ENCODE measurements around the gene DYNLL2. TPM values are rescaled to one million over a fixed set of nuclear protein-coding genes. Genes with fewer than 3 reads are reported as not detected.

The DYNLL2 gene
- total RNA-seq, 3 donors from 2014 or later: 33.9 to 53.2 (median 33.9) TPM

GRCh38 chr17:58079300-58080033 lies 3.8 kb upstream of the DYNLL2 start:
- Histone ChIP-seq H3K4me3 (no peak overlapping the region), H3K9me3 (no peaks in the 10 kb centered on the region), H3K4me1 (ENCODE audit: low read depth) (peaks cover 5% of the 10 kb centered on the region), H3K36me3 (ENCODE audit: low read depth) (no peaks in the 10 kb centered on the region)
- DNase-seq (no peak), ATAC-seq (no peak)
- intact Hi-C loops (cut with DNase I, micrococcal nuclease): no loop called here
- TF ChIP-seq CTCF (IDR thresholded peaks at IDR 0.05): no peak

GRCh38 chr17:58081646-58082340 lies 1.4 kb upstream of the DYNLL2 start:
- Histone ChIP-seq H3K4me3 (no peak overlapping the region), H3K4me1 (ENCODE audit: low read depth) (peaks cover 23% of the 10 kb centered on the region), H3K36me3 (ENCODE audit: low read depth) (no peaks in the 10 kb centered on the region), H3K9me3 (no peaks in the 10 kb centered on the region)
- no peak for TF ChIP-seq CTCF (IDR thresholded peaks at IDR 0.05)
- no peak for ATAC-seq
- intact Hi-C loops (cut with DNase I, micrococcal nuclease): no loop called here
- DNase-seq: no peak

GRCh38 chr17:58082341-58082869 lies 814 bp upstream of the DYNLL2 start:
- ATAC-seq: no peak
- DNase-seq: peak in 2 of 3 donors; percentile 9 to 32
- H3K4me1 ChIP-seq (ENCODE audit: low read depth): peaks cover 26% of the 10 kb centered on the region
- no peaks in the 10 kb centered on the region for H3K36me3 ChIP-seq (ENCODE audit: low read depth)
- intact Hi-C loops (cut with DNase I, micrococcal nuclease): no loop called here
- no peak for TF ChIP-seq CTCF (IDR thresholded peaks at IDR 0.05)
- no peak overlapping the region for H3K4me3 ChIP-seq
- no peaks in the 10 kb centered on the region for H3K9me3 ChIP-seq

DNA sequence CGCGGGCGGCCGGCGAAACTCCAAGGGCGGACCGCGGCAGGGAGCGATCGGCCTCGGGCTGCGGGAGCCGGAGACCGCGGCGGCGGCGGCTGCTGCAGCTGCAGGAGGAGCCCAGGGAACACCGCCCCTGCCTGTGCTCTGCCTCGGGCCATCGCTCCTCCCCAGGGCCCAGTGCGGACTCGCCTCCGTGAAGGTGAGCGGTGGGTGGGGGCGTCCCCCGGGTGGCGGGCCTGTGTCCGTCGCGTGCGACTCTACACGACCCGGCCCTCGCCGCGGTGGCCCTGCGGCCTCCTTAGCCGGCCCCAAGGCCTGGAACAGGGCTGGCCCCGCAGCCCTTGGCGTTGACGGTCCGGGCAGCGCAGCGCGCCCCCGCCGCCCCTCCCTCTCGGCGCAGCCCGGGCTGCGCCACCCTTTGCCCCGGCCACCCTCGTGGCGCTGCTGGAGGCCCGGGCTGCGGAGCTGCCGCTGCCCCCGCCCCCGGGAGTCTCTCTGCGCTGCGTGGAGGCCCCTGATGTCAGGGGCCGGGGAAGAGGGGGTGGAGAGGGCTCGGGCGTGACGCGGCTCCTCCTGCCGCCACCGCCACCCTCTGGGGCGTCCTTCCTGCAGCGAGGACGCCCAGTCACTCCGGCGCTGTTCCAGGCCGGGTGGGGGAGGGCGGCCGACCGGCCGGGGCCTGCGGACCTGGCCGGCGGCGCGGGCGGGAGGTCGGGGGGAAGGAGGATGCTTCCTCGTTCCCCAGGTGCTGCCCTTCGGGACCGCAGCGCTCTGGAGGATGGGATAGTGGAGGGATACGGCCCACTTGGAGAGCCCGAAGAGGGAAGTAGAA lies 485 bp downstream of the DYNLL2 start:
- intact Hi-C loops (cut with DNase I, micrococcal nuclease): no loop called here
- no peak for TF ChIP-seq CTCF (IDR thresholded peaks at IDR 0.05)
- peak overlapping the region; percentile 97 for H3K4me3 ChIP-seq
- ATAC-seq (peak; percentile 76), DNase-seq (peak; percentile 64 to 85 (median 80))
- no peaks in the 10 kb centered on the region for H3K9me3 ChIP-seq
- H3K4me1 ChIP-seq (ENCODE audit: low read depth): peaks cover 26% of the 10 kb centered on the region
- H3K36me3 ChIP-seq (ENCODE audit: low read depth): no peaks in the 10 kb centered on the region

- Histone ChIP-seq H3K36me3 (ENCODE audit: low read depth) (no peaks in the 10 kb centered on the region), H3K9me3 (no peaks in the 10 kb centered on the region), H3K4me1 (ENCODE audit: low read depth) (peaks cover 26% of the 10 kb centered on the region), H3K4me3 (peak overlapping the region; percentile 97)
- TF ChIP-seq CTCF (IDR thresholded peaks at IDR 0.05): no peak
- DNase-seq: peak; percentile 54 to 68 (median 59)
- peak; percentile 36 for ATAC-seq
- intact Hi-C loops (cut with DNase I, micrococcal nuclease): no loop called here
These were observed 1.2 kb downstream of the DYNLL2 start for GRCh38 chr17:58084317-58084981.
